ENCODE data around the gene ZNF805. TPM values are rescaled to one million over a fixed set of nuclear protein-coding genes. Genes with fewer than 3 reads are reported as not detected.
"Not testable (repeated sequence)": the region's sequence is repeated elsewhere in the genome, so short reads cannot be mapped to it uniquely, and the experiment has no call there.

Gene ZNF805
- total and polyA plus RNA-seq, 2 donors: 1.3 to 11.1 TPM

DNA sequence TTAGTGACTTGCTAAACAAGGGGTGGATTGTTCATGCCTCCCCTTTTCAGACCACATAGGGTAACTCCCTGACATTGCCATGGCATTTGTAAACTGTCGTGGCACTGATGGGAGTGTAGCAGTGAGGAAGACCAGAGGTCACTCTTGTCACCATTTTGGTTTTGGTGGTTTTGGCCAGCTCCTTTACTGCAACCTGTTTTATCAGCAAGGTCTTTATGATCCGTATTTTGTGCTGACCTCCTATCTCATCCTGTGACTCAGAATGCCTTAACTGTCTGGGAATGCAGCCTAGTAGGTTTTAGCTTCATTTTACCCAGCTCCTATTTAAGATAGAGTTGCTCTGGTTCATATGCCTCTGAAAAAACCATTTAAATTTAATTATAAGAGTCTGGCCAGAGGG lies 38.0 kb downstream of the ZNF805 start:
- not testable (repeated sequence) for H3K27me3 ChIP-seq (ENCODE audit: control insufficient read depth in 2 of 2, insufficient read depth in 1 of 2, low read length in 1 of 2); H3K36me3 ChIP-seq (ENCODE audit: control insufficient read depth in 2 of 2, insufficient read depth in 2 of 2, low read length in 1 of 2); H3K27ac ChIP-seq (ENCODE audit: low read depth in 1 of 2, low read length in 1 of 2); DNase-seq (ENCODE audit: low read depth in 6 of 9, low spot score in 9 of 9); H3K9me3 ChIP-seq (ENCODE audit: control insufficient read depth in 2 of 2, insufficient read depth in 1 of 2, low read length in 1 of 2); H3K4me3 ChIP-seq (ENCODE audit: low read length in 2 of 2)
- H3K4me1 ChIP-seq (ENCODE audit: control insufficient read depth in 2 of 2, insufficient read depth in 2 of 2, low read length in 2 of 2): peaks cover 15 to 18% of the 10 kb centered on the region in 2 donors
- 98% methylated on average over 2 of the region's 2 CpGs for WGBS

DNA sequence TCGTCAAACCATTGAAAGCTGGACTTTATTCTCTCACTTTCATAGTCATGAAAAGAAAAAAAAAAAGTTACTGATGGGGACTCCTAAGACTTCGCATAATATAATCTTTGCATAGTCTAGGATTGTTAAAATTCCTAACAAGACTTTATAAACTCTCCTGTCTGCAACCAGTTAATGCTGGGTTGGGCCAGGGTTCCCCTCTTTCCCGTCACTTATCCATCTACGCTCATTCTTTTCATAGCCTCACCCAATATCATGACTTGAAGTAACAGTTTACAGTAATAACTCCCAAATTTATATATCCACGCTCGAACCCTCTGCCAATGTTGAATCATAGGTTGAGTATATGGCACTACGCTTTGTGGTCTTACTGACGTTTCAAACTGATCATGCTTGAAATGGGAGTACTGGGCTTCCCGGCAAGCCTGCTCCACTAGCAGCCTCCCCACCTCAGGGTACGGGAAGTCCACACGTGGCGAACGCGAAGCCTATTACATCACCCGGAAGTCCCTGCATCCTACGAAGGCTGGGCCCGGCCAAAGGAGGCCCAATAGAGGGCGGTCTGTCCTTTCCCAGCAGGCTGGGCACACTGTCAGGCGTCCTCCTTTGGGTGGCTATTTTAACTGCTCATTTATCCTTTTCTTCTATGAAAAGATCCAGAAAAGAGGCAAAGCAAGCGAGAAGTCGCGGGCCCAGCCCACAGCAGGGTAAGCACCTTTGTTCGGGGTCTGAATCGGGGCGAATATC lies 39.2 kb downstream of the ZNF805 start:
- H3K27me3 ChIP-seq (ENCODE audit: control insufficient read depth in 2 of 2, insufficient read depth in 1 of 2, low read length in 1 of 2): no peaks in the 10 kb centered on the region
- peak overlapping the region; percentile 76 to 92 for H3K4me3 ChIP-seq (ENCODE audit: low read length in 2 of 2)
- WGBS: 7% methylated on average over 25 of the region's 25 CpGs
- peaks cover 7 to 19% of the 10 kb centered on the region in 2 donors for H3K36me3 ChIP-seq (ENCODE audit: control insufficient read depth in 2 of 2, insufficient read depth in 2 of 2, low read length in 1 of 2)
- H3K4me1 ChIP-seq (ENCODE audit: control insufficient read depth in 2 of 2, insufficient read depth in 2 of 2, low read length in 2 of 2): peaks cover 15 to 18% of the 10 kb centered on the region in 2 donors
- DNase-seq (ENCODE audit: low read depth in 6 of 9, low spot score in 9 of 9): peak; percentile 3 to 89 (median 69)
- peak overlapping the region; percentile 99 for H3K27ac ChIP-seq (ENCODE audit: low read depth in 1 of 2, low read length in 1 of 2)
- H3K9me3 ChIP-seq (ENCODE audit: control insufficient read depth in 2 of 2, insufficient read depth in 1 of 2, low read length in 1 of 2): no peaks in the 10 kb centered on the region

DNA sequence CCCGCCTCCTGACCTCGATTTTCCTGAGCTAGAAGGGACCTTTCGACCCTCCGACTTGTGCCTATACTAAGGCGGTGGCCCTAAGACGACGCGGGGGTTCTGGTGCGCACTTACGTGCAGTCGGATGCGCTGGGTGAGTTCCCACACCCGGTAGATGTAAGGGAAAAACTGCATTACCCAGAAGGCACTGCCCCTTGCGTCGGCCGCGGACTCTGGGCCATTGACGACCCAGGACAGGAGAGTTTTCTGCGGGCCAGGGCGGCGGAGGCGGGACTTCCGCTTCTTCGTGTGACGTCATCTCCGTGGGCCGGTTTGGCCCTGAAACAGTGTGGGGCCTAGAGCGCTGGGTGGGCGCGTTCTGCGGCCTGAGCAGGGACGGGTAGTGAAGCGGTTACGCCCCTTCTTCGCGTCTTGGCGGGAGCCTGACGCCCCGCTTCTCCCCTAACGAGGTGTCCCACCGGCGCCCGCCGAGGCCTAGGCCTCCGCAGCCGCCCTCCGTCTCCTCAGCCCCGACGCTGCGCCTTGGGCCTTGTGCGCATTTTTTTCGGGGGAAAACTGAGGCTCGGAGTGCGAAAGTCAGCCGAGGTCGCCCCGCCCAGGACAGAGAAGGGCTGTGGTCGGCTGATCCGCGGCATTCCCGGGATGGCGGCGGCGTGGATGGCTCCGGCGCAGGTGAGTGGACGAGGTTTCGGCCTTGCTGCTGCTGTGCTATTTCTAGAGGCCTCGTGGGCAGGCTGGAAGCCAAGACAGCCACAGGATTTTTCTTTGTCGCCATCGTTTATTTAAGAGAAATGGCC lies 39.9 kb downstream of the ZNF805 start, which contains the start of gene ZNF460:
Gene ZNF460 (plus strand): TSS at position 321 of the 797 bp plus-strand sequence. CDS start 322 bp downstream, at position 643.
- Histone ChIP-seq H3K4me1 (ENCODE audit: control insufficient read depth in 2 of 2, insufficient read depth in 2 of 2, low read length in 2 of 2) (peaks cover 15 to 18% of the 10 kb centered on the region in 2 donors), H3K36me3 (ENCODE audit: control insufficient read depth in 2 of 2, insufficient read depth in 2 of 2, low read length in 1 of 2) (peaks cover 12 to 27% of the 10 kb centered on the region in 2 donors), H3K27ac (ENCODE audit: low read depth in 1 of 2, low read length in 1 of 2) (peak within 1 kb of the TSS; percentile 99), H3K27me3 (ENCODE audit: control insufficient read depth in 2 of 2, insufficient read depth in 1 of 2, low read length in 1 of 2) (no peaks in the 10 kb centered on the region), H3K4me3 (ENCODE audit: low read length in 2 of 2) (peak within 1 kb of the TSS; percentile 76 to 92), H3K9me3 (ENCODE audit: control insufficient read depth in 2 of 2, insufficient read depth in 1 of 2, low read length in 1 of 2) (no peaks in the 10 kb centered on the region)
- under 1% methylated on average over 71 of the region's 71 CpGs for WGBS
- DNase-seq (ENCODE audit: low read depth in 6 of 9, low spot score in 9 of 9): peak; percentile 92 to 99 (median 97)

DNA sequence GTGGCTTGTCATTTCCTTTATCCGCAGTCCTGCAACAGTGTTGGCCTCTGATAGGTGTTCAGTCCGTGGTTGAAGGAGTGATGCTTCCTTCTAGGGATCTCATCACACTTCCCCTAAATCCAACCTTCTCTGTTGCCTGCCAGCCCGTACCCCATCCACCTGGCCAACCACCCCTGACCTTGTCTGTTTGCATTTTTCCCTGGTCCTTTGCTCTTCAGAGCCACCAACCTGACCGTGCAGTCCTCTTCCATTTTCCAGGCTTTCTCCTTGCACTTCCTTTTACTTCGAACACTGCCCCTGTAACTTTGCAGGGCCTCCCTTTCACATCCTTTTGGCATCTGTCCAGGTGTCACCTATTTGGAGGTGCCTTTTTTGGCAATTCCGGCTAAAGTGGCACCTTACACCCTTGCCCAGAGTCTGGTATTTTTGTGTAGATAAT lies 40.5 kb downstream of the ZNF805 start:
- peaks cover 15 to 18% of the 10 kb centered on the region in 2 donors for H3K4me1 ChIP-seq (ENCODE audit: control insufficient read depth in 2 of 2, insufficient read depth in 2 of 2, low read length in 2 of 2)
- peaks cover 19 to 33% of the 10 kb centered on the region in 2 donors for H3K36me3 ChIP-seq (ENCODE audit: control insufficient read depth in 2 of 2, insufficient read depth in 2 of 2, low read length in 1 of 2)

DNA sequence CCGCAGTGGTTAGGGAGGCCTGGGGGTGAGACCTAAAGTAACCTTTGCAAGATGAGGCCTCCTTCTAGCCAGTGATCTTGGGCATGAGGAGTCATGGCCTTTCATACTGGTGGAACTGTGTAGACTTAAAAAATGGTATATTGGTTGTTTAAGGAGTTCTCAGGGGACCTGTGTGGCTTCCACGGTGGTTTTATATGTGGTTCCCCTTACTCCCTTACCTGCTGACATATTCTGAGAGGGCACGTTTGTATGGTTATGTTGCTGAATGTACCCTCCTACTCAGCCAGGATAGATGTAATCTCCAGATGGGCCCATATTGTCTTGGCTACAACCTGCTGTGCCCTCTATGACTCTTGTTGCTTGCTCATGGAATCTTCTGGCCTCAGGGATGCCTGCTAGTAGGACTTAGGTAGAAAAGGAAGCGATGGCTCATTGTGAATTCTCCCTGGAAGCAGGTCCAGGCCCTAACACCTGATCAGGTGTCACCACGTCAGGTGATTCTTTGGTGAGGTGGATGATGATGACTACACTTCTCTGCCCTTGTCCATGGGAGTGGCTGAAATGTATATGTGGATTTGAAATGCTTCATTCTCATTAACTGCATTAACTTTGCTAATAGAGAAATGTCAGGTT lies 41.7 kb downstream of the ZNF805 start:
- peaks cover 28 to 44% of the 10 kb centered on the region in 2 donors for H3K36me3 ChIP-seq (ENCODE audit: control insufficient read depth in 2 of 2, insufficient read depth in 2 of 2, low read length in 1 of 2)
- no peak overlapping the region for H3K4me3 ChIP-seq (ENCODE audit: low read length in 2 of 2)
- peaks cover 15 to 18% of the 10 kb centered on the region in 2 donors for H3K4me1 ChIP-seq (ENCODE audit: control insufficient read depth in 2 of 2, insufficient read depth in 2 of 2, low read length in 2 of 2)
- no peaks in the 10 kb centered on the region for H3K27me3 ChIP-seq (ENCODE audit: control insufficient read depth in 2 of 2, insufficient read depth in 1 of 2, low read length in 1 of 2)
- 89% methylated on average over 5 of the region's 5 CpGs for WGBS
- H3K27ac ChIP-seq (ENCODE audit: low read depth in 1 of 2, low read length in 1 of 2): peak overlapping the region in 1 of 2 donors; percentile 18
- no peaks in the 10 kb centered on the region for H3K9me3 ChIP-seq (ENCODE audit: control insufficient read depth in 2 of 2, insufficient read depth in 1 of 2, low read length in 1 of 2)
- no peak for DNase-seq (ENCODE audit: low read depth in 6 of 9, low spot score in 9 of 9)

More for the DNA sequence above, 40.5 kb downstream of the ZNF805 start:
- H3K27me3 ChIP-seq (ENCODE audit: control insufficient read depth in 2 of 2, insufficient read depth in 1 of 2, low read length in 1 of 2): no peaks in the 10 kb centered on the region
- DNase-seq (ENCODE audit: low read depth in 6 of 9, low spot score in 9 of 9): peak in 1 of 9 donors; percentile 18
- H3K4me3 ChIP-seq (ENCODE audit: low read length in 2 of 2): peak overlapping the region; percentile 76 to 92
- peak overlapping the region; percentile 99 for H3K27ac ChIP-seq (ENCODE audit: low read depth in 1 of 2, low read length in 1 of 2)
- H3K9me3 ChIP-seq (ENCODE audit: control insufficient read depth in 2 of 2, insufficient read depth in 1 of 2, low read length in 1 of 2): no peaks in the 10 kb centered on the region
- WGBS: 4% methylated on average over 6 of the region's 6 CpGs

DNA sequence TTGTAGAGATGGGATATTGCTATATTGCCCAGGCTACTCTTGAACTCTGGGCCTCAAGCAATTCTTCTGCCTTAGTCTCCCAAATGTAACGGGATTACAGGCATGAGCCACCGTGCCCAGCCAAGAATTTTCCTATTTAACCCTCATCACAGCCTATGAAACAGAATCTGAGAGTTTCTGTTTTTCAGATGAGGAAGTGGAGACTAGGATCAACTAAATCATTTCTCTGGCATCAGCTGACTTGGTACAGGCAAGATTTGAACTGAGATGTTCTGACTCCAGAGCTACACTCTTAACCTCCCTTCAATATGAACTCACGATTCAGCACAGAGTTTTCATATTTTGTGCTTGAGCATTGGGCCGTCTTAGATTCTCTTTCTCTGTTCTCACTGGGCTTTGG lies 47.9 kb downstream of the ZNF805 start:
- WGBS: 98% methylated on average over 4 of the region's 4 CpGs

DNA sequence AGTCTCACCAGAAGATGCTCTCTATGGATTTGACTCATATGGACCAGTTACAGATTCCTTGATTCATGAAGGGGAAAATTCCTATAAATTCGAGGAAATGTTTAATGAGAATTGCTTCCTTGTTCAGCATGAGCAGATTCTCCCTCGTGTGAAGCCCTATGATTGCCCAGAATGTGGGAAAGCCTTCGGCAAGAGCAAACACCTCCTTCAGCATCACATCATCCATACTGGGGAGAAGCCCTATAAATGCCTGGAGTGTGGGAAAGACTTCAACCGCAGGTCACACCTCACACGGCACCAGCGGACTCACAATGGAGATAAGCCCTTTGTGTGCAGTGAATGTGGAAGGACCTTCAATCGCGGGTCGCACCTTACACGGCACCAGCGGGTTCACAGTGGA lies 50.5 kb downstream of the ZNF805 start:
- Histone ChIP-seq H3K27ac (ENCODE audit: low read depth in 1 of 2, low read length in 1 of 2) (no peak overlapping the region), H3K4me1 (ENCODE audit: control insufficient read depth in 2 of 2, insufficient read depth in 2 of 2, low read length in 2 of 2) (no peaks in the 10 kb centered on the region), H3K9me3 (ENCODE audit: control insufficient read depth in 2 of 2, insufficient read depth in 1 of 2, low read length in 1 of 2) (peaks cover 0 to 8% of the 10 kb centered on the region in 2 donors), H3K27me3 (ENCODE audit: control insufficient read depth in 2 of 2, insufficient read depth in 1 of 2, low read length in 1 of 2) (no peaks in the 10 kb centered on the region), H3K4me3 (ENCODE audit: low read length in 2 of 2) (no peak overlapping the region), H3K36me3 (ENCODE audit: control insufficient read depth in 2 of 2, insufficient read depth in 2 of 2, low read length in 1 of 2) (peaks cover 62 to 71% of the 10 kb centered on the region in 2 donors)
- 97% methylated on average over 11 of the region's 11 CpGs for WGBS
- DNase-seq (ENCODE audit: low read depth in 6 of 9, low spot score in 9 of 9): no peak

More for the DNA sequence above, 47.9 kb downstream of the ZNF805 start:
- no peak for DNase-seq (ENCODE audit: low read depth in 6 of 9, low spot score in 9 of 9)
- Histone ChIP-seq H3K36me3 (ENCODE audit: control insufficient read depth in 2 of 2, insufficient read depth in 2 of 2, low read length in 1 of 2) (peaks cover 82 to 85% of the 10 kb centered on the region in 2 donors), H3K27me3 (ENCODE audit: control insufficient read depth in 2 of 2, insufficient read depth in 1 of 2, low read length in 1 of 2) (no peaks in the 10 kb centered on the region), H3K4me3 (ENCODE audit: low read length in 2 of 2) (no peak overlapping the region), H3K27ac (ENCODE audit: low read depth in 1 of 2, low read length in 1 of 2) (no peak overlapping the region), H3K4me1 (ENCODE audit: control insufficient read depth in 2 of 2, insufficient read depth in 2 of 2, low read length in 2 of 2) (no peaks in the 10 kb centered on the region), H3K9me3 (ENCODE audit: control insufficient read depth in 2 of 2, insufficient read depth in 1 of 2, low read length in 1 of 2) (peaks cover 0 to 8% of the 10 kb centered on the region in 2 donors)

DNA sequence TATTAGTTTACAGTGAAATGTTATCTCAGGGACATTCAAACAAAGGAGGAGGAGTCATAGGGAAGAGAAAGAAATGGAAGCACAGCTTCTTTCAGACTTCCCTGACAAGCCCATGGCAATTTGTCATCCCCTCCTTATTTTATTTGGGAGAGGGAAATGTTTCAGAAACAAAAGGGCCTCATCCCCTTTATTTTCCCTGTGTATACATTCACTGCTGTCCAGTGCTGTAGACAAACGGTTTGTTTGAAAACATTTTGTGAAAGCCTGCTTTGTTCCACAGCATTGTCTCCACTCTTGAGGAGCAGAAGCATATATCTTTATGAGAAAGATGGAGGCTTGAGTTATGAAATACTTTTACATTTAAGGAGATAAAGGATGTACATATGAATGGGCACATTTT lies 52.1 kb downstream of the ZNF805 start:
- Histone ChIP-seq H3K36me3 (ENCODE audit: control insufficient read depth in 2 of 2, insufficient read depth in 2 of 2, low read length in 1 of 2) (peaks cover 47 to 59% of the 10 kb centered on the region in 2 donors), H3K4me3 (ENCODE audit: low read length in 2 of 2) (no peak overlapping the region), H3K4me1 (ENCODE audit: control insufficient read depth in 2 of 2, insufficient read depth in 2 of 2, low read length in 2 of 2) (no peaks in the 10 kb centered on the region), H3K27me3 (ENCODE audit: control insufficient read depth in 2 of 2, insufficient read depth in 1 of 2, low read length in 1 of 2) (no peaks in the 10 kb centered on the region), H3K27ac (ENCODE audit: low read depth in 1 of 2, low read length in 1 of 2) (no peak overlapping the region), H3K9me3 (ENCODE audit: control insufficient read depth in 2 of 2, insufficient read depth in 1 of 2, low read length in 1 of 2) (peaks cover 0 to 8% of the 10 kb centered on the region in 2 donors)
- no peak for DNase-seq (ENCODE audit: low read depth in 6 of 9, low spot score in 9 of 9)
- WGBS: 98% methylated on average over 1 of the region's 1 CpG

All from thymus (tissue), 11 donors.